Uterus (tissue), 2 donors: ENCODE measurements around the gene PCDHGA6.

Source experiments
- CTCF ChIP-seq, 4 experiments: fragments of 200-600 bp in 2 of 4; fragments of 450-650 bp in 2 of 4; sonication (generic) in 2 of 4; IDR thresholded peaks; one replicate each; pipeline ENCODE4 v1.5.1; 2016 to 2019; ENCODE audit warnings: antibody characterized with exemption in 4 of 4, mild to moderate bottlenecking in 2 of 4, moderate library complexity in 1 of 4
- POLR2A ChIP-seq, 2 donors: fragments of 450-650 bp; IDR thresholded peaks; one replicate each; pipeline ENCODE4 v1.6.1; 2016; ENCODE audit warnings: antibody characterized with exemption in 2 of 2, mild to moderate bottlenecking in 1 of 2, moderate library complexity in 1 of 2

GRCh38 chr5:141338538-141339306, 35.0 kb upstream of the PCDHGA6 start, which contains the start of gene PCDHGA2:
- TF ChIP-seq CTCF (IDR thresholded peaks at IDR 0.05) (peak in 3 of 4 experiments; percentile 31 to 41 (median 35)), POLR2A (IDR thresholded peaks at IDR 0.05) (no peak)
